NCI-H187 (cell line): ENCODE measurements around the gene C2CD3.
A peak's percentile ranks its signal among the peaks of the same experiment; 100 is the strongest.

Source experiments
- DNase-seq, 2 experiments: peaks; one replicate each; lab custom pipeline; 2025; lab: John Stamatoyannopoulos, UW

Gene C2CD3

GRCh38 chr11:73980001-73980961 lies 190.5 kb downstream of the C2CD3 start:
- peak in 1 of 2 experiments; percentile 26 for DNase-seq

GRCh38 chr11:73978576-73979086 lies 192.2 kb downstream of the C2CD3 start:
- no peak for DNase-seq

GRCh38 chr11:73977856-73978519 lies 192.8 kb downstream of the C2CD3 start:
- no peak for DNase-seq

GRCh38 chr11:73976451-73977151 lies 194.2 kb downstream of the C2CD3 start:
- no peak for DNase-seq

- DNase-seq, result no peak
These were observed 195.4 kb downstream of the C2CD3 start for GRCh38 chr11:73975479-73975757.

GRCh38 chr11:73974604-73975478 lies 196.0 kb downstream of the C2CD3 start:
- DNase-seq, result no peak

GRCh38 chr11:73972620-73973449 lies 198.0 kb downstream of the C2CD3 start:
- no peak for DNase-seq

GRCh38 chr11:73972187-73972586 lies 198.6 kb downstream of the C2CD3 start:
- DNase-seq, result no peak

GRCh38 chr11:73971175-73971719 lies 199.6 kb downstream of the C2CD3 start:
- no peak for DNase-seq

- no peak for DNase-seq
These were observed 200.6 kb downstream of the C2CD3 start for GRCh38 chr11:73969991-73970800.

GRCh38 chr11:73969091-73969490 lies 201.7 kb downstream of the C2CD3 start:
- DNase-seq, result no peak

- DNase-seq, result no peak
These were observed 202.3 kb downstream of the C2CD3 start for GRCh38 chr11:73968356-73968966.

GRCh38 chr11:73965764-73966121 lies 205.1 kb downstream of the C2CD3 start:
- no peak for DNase-seq

- no peak for DNase-seq
These were observed 205.6 kb downstream of the C2CD3 start for GRCh38 chr11:73965076-73965763.

- no peak for DNase-seq
These were observed 206.9 kb downstream of the C2CD3 start for GRCh38 chr11:73963861-73964260.
